Calu3 (cell line): ENCODE data around the gene MAP3K14. TPM values are rescaled to one million over a fixed set of nuclear protein-coding genes. Genes with fewer than 3 reads are reported as not detected.
A peak's percentile ranks its signal among the peaks of the same experiment; 100 is the strongest.

Source experiments
- BruUV-seq: library from RNA; stranded (reverse); fragments of 400-500 nt; replicated peaks from 2 replicates; lab custom pipeline; 2021; lab: Mats Ljungman, UMichigan
- CTCF ChIA-PET: fragments of 300-600 bp; sonication (Branson Sonifier 250); formaldehyde crosslinking; loops from one replicate; lab custom pipeline; 2022; ENCODE audit warnings: antibody characterized with exemption; lab: Charles Lee
- DNase-seq: peaks from one replicate; pipeline ENCODE4 v3.0.0; 2022
- H3K27ac Mint-ChIP-seq: one replicate; pipeline ENCODE4 v1.8.0; 2022; ENCODE audit warnings: mixed read lengths; ENCODE audit not compliant: unreplicated experiment
- H3K27me3 Mint-ChIP-seq: one replicate; pipeline ENCODE4 v1.8.0; 2022; ENCODE audit warnings: mixed read lengths; ENCODE audit not compliant: unreplicated experiment
- H3K36me3 Mint-ChIP-seq: one replicate; pipeline ENCODE4 v1.8.0; 2022; ENCODE audit warnings: mild to moderate bottlenecking, moderate library complexity, mixed read lengths; ENCODE audit not compliant: insufficient read depth, unreplicated experiment
- H3K4me1 Mint-ChIP-seq: one replicate; pipeline ENCODE4 v1.8.0; 2022; ENCODE audit warnings: mild to moderate bottlenecking, low read depth, mixed read lengths; ENCODE audit not compliant: unreplicated experiment
- H3K4me3 Mint-ChIP-seq: one replicate; pipeline ENCODE4 v1.8.0; 2022; ENCODE audit warnings: mild to moderate bottlenecking, low read depth, moderate library complexity, mixed read lengths; ENCODE audit not compliant: unreplicated experiment
- H3K9me3 Mint-ChIP-seq: one replicate; pipeline ENCODE4 v1.8.0; 2022; ENCODE audit warnings: low read depth, mixed read lengths; ENCODE audit not compliant: unreplicated experiment
- CTCF ChIP-seq: fragments of 200-600 bp; IDR thresholded peaks from one replicate; pipeline ENCODE4 v1.8.0; 2022; ENCODE audit warnings: antibody characterized with exemption; ENCODE audit not compliant: unreplicated experiment
- intact Hi-C: fragments of 100-400 bp; cut with micrococcal nuclease; formaldehyde crosslinking; loops from one replicate; pipeline ENCODE4 v1.10.0; 2022; ENCODE audit not compliant: unreplicated experiment
- total RNA-seq: library from RNA; stranded (reverse); gene quantifications from 2 replicates; pipeline ENCODE4 v1.2.3, GENCODE V29; 2022

MAP3K14 gene
- total RNA-seq, 1 experiment from 2014 or later = 26.7 TPM

GRCh38 chr17:45311760-45312476, 4.9 kb downstream of the MAP3K14 start:
- Mint-ChIP-seq H3K9me3 (no peaks in the 10 kb centered on the region), H3K27ac (peak overlapping the region; percentile 85), H3K4me1 (peaks cover 88% of the 10 kb centered on the region), H3K36me3 (peaks cover 72% of the 10 kb centered on the region), H3K27me3 (no peaks in the 10 kb centered on the region), H3K4me3 (peak overlapping the region; percentile 88)
- CTCF ChIA-PET = interaction anchor here (0.6 to 3.7 kb wide), 20 partner anchors 9 to 339 kb away, joined by 3 to 32 read pairs (median 4); partner anchors contain the start of genes ACBD4 and HEXIM1
- no TSS peak for BruUV-seq
- intact Hi-C loops = loop anchor here (2.0 kb wide), 1 partner anchor 73 kb away; no protein-coding TSS in a partner anchor
- TF ChIP-seq CTCF = no peak
- peak; percentile 90 for DNase-seq

- intact Hi-C loops = no loop called here
- CTCF ChIA-PET = interaction anchor here (0.8 to 3.7 kb wide), 13 partner anchors 9 to 176 kb away, joined by 3 to 32 read pairs (median 6); partner anchors contain the start of genes ACBD4 and HEXIM1
- H3K4me3 Mint-ChIP-seq = peak overlapping the region; percentile 88
- no peaks in the 10 kb centered on the region for H3K27me3 Mint-ChIP-seq
- peak overlapping the region; percentile 85 for H3K27ac Mint-ChIP-seq
- H3K9me3 Mint-ChIP-seq = no peaks in the 10 kb centered on the region
- TF ChIP-seq CTCF = no peak
- BruUV-seq = no TSS peak
- H3K36me3 Mint-ChIP-seq = peaks cover 66% of the 10 kb centered on the region
- no peak for DNase-seq
- H3K4me1 Mint-ChIP-seq = peaks cover 93% of the 10 kb centered on the region
These were observed 5.4 kb downstream of the MAP3K14 start for GRCh38 chr17:45311401-45311759.

GRCh38 chr17:45310380-45311324, 6.2 kb downstream of the MAP3K14 start:
- intact Hi-C loops = no loop called here
- no TSS peak for BruUV-seq
- CTCF ChIA-PET = interaction anchor here (0.6 to 3.7 kb wide), 11 partner anchors 15 to 789 kb away, joined by 3 to 32 read pairs (median 5); no protein-coding TSS in a partner anchor
- Mint-ChIP-seq H3K27ac (peak overlapping the region; percentile 85), H3K9me3 (no peaks in the 10 kb centered on the region), H3K4me1 (peaks cover 96% of the 10 kb centered on the region), H3K4me3 (peak overlapping the region; percentile 88), H3K27me3 (no peaks in the 10 kb centered on the region), H3K36me3 (peaks cover 60% of the 10 kb centered on the region)
- DNase-seq = peak; percentile 53
- TF ChIP-seq CTCF = no peak

- H3K36me3 Mint-ChIP-seq = peaks cover 61% of the 10 kb centered on the region
- intact Hi-C loops = no loop called here
- BruUV-seq = no TSS peak
- peaks cover 90% of the 10 kb centered on the region for H3K4me1 Mint-ChIP-seq
- no peak for DNase-seq
- no peak overlapping the region for H3K4me3 Mint-ChIP-seq
- no peaks in the 10 kb centered on the region for H3K9me3 Mint-ChIP-seq
- H3K27me3 Mint-ChIP-seq = no peaks in the 10 kb centered on the region
- TF ChIP-seq CTCF = no peak
- CTCF ChIA-PET = interaction anchor here (0.7 to 3.7 kb wide), 4 partner anchors 16 to 60 kb away, joined by 3 to 32 read pairs (median 15); no protein-coding TSS in a partner anchor
- H3K27ac Mint-ChIP-seq = no peak overlapping the region
These were observed 7.4 kb downstream of the MAP3K14 start for GRCh38 chr17:45309400-45309799.
